Activated naive CD8-positive, alpha-beta T cell treated with anti-CD3 and anti-CD28 coated beads, Interleukin-2, amount 50 U/mL, for 24 hours (primary cell): ENCODE results near the gene ZNF629.
"Not testable (repeated sequence)": the region's sequence is repeated elsewhere in the genome, so short reads cannot be mapped to it uniquely, and the experiment has no call there.

ENCODE experiments used
- ATAC-seq: fragments of 150-1000 bp; cut with Tn5 transposase; one replicate; pipeline ENCODE4 v1.10.0; 2021
- DNase-seq: peaks from one replicate; pipeline ENCODE4 v3.0.0; 2021
- H3K27ac Mint-ChIP-seq: one replicate; pipeline ENCODE4 v1.8.0; 2021; ENCODE audit warnings: mild to moderate bottlenecking, mixed read lengths
- H3K27me3 Mint-ChIP-seq: one replicate; pipeline ENCODE4 v1.8.0; 2021; ENCODE audit warnings: mixed read lengths
- H3K36me3 Mint-ChIP-seq: one replicate; pipeline ENCODE4 v1.8.0; 2021; ENCODE audit warnings: low read depth, mixed read lengths
- H3K4me1 Mint-ChIP-seq: one replicate; pipeline ENCODE4 v1.8.0; 2021; ENCODE audit warnings: mixed read lengths
- H3K4me3 Mint-ChIP-seq: one replicate; pipeline ENCODE4 v1.8.0; 2021; ENCODE audit warnings: mild to moderate bottlenecking, moderate library complexity, mixed read lengths
- H3K9me3 Mint-ChIP-seq: one replicate; pipeline ENCODE4 v1.8.0; 2021; ENCODE audit warnings: mixed read lengths

Gene ZNF629

DNA sequence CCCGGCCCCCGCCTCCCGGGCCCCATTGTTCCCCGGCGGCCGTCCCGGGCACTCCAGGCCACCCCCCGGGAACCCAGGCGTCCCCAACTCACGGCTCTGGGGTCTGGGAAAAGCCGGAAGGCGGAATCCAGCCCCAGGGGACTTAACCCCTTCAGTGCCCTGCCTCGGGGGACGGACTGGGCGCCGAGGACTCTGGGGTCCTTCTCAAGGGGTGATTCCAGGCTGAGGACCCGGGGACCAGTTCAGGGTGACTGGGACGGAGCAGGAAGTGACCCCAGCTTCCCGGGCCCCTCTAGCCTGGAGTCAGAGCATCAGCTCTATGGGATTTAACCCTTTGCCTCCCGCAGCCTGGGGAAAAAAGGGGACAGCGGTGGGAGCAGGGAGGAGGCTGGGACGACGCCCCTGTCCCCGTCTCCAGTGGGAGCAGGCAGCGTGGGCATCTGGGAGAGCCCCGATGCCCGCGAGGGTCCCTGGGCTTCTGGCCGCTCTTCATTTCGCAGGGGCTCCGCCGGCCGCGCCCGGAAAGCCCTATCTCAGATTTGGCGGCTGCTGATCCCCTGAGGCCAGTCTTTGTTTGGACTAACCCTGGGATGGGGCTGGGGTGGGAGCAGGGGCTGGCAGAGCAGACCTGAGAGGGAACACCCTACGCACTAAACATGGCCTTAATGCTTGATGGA lies at the start of gene ZNF629:
Gene ZNF629 (minus strand): TSS at position 270 of the 677 bp plus-strand sequence. CDS start 2,723 bp downstream, outside the sequence.
- H3K9me3 Mint-ChIP-seq: no peaks in the 10 kb centered on the region
- peak within 1 kb of the TSS; percentile 19 for H3K27ac Mint-ChIP-seq
- H3K27me3 Mint-ChIP-seq: peaks cover 4% of the 10 kb centered on the region
- no peaks in the 10 kb centered on the region for H3K36me3 Mint-ChIP-seq
- H3K4me1 Mint-ChIP-seq: peaks cover 7% of the 10 kb centered on the region
- DNase-seq (peak; percentile 32), ATAC-seq (peak; percentile 20)
- H3K4me3 Mint-ChIP-seq: peak within 1 kb of the TSS; percentile 79

DNA sequence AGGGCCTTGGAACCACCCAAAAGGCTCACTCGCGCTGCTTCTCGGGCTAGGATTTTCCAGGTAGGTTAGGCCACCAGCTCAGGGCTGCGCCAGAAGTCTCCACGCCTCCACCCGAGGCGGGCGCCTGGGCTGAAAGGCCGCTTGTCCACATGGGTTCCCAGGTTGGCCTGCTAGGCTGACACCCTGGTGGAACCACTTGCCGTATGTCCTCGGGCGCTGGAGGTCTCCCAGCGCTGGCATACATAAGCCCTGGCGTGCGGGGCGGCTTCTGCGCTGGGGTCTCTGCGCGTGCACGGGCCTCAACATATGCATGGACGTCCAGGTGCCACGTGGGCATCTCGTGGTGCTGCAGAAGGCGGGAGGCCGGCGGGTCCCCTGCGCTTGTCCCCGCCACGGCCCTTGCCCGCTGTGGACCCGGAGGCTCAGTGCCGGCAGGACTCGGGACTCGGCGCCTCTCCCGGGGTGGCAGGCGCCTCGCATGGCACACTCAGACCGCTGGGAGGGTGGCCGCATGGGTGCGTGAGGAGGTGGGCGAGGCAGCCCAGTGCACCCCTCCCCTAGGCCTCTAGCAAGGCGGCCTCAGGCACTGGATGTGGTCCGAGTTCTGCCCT lies 47.2 kb upstream of the ZNF629 start:
- H3K9me3 Mint-ChIP-seq: no peaks in the 10 kb centered on the region
- H3K4me3 Mint-ChIP-seq: no peak overlapping the region

DNA sequence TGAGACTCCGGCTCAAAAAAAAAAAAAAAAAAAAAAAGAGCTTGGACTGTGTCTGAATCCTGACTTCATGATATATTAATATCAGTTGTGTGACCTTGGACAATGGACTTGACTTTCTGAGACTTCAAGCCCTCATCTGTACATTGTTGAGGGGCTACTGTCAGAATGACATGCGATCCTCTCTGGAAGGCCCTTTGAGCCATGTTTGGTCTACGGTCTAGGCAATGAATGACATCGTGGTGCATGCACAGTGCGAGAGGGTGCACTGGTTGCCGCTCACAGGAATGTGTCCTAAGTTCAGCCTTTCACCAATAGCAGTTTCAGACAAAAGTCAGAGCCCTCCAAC lies 43.0 kb upstream of the ZNF629 start:
- ATAC-seq (no peak), DNase-seq (no peak)
- Mint-ChIP-seq H3K27ac (no peak overlapping the region), H3K27me3 (peaks cover 2% of the 10 kb centered on the region), H3K4me3 (no peak overlapping the region), H3K4me1 (no peaks in the 10 kb centered on the region), H3K9me3 (no peaks in the 10 kb centered on the region), H3K36me3 (no peaks in the 10 kb centered on the region)

More for the DNA sequence above, 47.2 kb upstream of the ZNF629 start:
- ATAC-seq: no peak
- Mint-ChIP-seq H3K27me3 (no peaks in the 10 kb centered on the region), H3K36me3 (no peaks in the 10 kb centered on the region), H3K4me1 (no peaks in the 10 kb centered on the region), H3K27ac (no peak overlapping the region)
- no peak for DNase-seq

DNA sequence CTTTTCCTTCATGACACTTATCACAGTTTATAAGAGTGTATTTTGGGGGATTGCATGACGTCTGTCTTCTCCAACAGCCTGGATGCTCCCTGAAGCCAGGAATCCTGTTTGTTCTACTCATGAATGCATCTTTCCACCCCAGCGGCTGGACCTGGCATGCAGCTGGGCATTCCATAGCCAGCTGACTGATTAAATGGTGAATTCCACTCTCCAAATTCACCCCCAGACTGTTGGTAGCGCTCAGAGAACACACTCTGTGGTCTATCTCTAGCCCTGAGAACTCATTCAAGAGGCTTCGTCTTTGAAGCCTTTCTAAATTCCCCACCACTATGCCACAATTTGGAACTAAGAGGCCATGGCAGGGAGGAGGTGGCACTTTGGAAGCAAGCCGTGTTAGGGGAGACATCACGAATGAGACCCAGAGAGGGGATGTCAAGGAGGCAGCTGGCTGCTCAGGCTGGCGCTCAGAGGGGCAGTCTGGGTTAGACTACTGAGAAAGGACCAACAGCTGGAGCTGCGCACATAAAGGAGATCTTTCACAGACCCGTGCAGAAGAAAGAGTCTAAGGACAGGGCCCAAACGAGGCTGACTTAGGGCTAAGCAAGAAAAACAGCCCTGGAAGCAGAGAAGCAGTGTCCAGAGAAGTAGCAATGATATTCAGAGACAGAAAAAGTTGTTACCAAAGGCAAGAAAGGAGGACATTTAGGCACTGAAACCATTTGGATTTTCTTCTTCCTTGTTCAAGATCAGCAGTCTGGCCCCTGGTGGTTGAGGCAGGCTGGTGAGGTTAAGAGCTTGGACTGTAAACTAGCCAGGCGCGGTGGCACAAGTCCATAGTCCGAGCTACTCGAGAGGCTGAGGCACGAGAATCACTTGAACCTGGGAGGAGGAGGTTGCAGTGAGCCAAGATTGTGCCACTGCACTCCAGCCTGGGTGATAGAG lies 42.4 kb upstream of the ZNF629 start:
- Mint-ChIP-seq H3K4me1 (no peaks in the 10 kb centered on the region), H3K36me3 (no peaks in the 10 kb centered on the region), H3K9me3 (no peaks in the 10 kb centered on the region), H3K27me3 (peaks cover 2% of the 10 kb centered on the region), H3K27ac (no peak overlapping the region), H3K4me3 (no peak overlapping the region)
- ATAC-seq (no peak), DNase-seq (no peak)

DNA sequence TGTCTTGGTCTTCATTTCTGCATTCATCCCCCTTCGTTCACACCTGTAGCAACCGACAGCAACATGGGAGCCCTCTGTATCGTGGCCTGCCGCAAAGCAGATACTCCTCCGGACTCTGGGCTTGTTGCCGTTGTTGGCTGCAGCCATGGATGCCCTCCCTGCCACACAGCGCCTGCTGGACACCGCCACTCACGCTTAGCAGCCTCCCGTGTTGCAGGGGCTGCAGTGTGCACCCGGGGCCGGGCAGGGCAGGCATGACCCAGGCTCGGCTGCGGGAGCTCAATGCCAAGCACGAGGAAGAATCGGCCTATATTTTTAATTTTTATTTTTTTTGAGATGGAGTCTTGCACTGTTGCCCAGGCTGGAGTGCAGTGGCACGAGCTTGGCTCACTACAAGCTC lies 34.9 kb upstream of the ZNF629 start:
- Mint-ChIP-seq H3K4me3 (no peak overlapping the region), H3K9me3 (no peaks in the 10 kb centered on the region), H3K27me3 (peaks cover 2% of the 10 kb centered on the region), H3K36me3 (no peaks in the 10 kb centered on the region), H3K4me1 (no peaks in the 10 kb centered on the region), H3K27ac (no peak overlapping the region)
- no peak for DNase-seq
- no peak for ATAC-seq

DNA sequence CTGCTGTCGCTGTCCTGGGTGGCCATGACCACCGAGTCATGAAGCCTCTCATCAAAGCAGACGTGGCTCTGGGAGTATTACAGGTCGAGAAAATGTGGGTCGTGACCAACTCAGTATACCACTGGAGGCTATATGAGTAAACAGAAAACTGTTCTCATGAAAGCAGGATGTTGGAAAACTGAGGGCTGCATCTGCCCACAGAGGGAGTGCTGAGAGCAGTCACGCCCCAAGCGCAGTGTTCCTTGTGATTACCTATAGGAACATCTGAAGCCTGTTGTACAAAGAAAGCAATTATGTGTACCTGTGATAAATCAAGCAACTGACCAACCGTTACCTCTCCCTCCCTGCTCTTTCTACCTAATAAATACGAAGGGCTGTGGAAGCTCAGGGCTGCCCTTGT lies 34.4 kb upstream of the ZNF629 start:
- H3K27me3 Mint-ChIP-seq, H3K4me1 Mint-ChIP-seq, H3K27ac Mint-ChIP-seq, DNase-seq, H3K4me3 Mint-ChIP-seq, H3K9me3 Mint-ChIP-seq, H3K36me3 Mint-ChIP-seq, ATAC-seq: not testable (repeated sequence)

DNA sequence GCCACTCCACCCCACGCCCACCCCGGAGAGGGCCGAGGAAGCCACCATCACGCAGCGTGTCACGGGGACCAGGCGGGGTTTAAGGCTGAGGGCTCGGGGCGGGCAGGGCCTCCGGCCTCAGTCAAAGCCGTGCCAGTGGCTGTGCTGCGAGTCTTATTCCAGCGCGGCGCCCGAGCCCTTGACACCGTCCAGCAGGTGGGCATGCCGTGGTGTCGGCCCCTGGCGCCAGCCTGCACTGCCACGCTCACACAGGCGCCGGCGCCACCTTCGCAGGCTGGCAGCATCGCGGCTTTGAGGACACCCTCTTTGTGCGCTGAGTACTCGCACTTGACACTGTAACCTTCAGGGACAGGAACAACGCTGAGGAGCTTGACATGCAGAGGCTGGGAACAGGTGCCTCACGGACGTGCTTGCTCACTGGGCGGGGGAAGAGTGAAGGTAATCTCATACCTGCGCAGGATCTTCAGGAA lies 34.0 kb upstream of the ZNF629 start:
- Mint-ChIP-seq H3K9me3 (no peaks in the 10 kb centered on the region), H3K36me3 (no peaks in the 10 kb centered on the region), H3K4me3 (no peak overlapping the region), H3K4me1 (no peaks in the 10 kb centered on the region), H3K27ac (no peak overlapping the region), H3K27me3 (no peaks in the 10 kb centered on the region)
- ATAC-seq (no peak), DNase-seq (no peak)

DNA sequence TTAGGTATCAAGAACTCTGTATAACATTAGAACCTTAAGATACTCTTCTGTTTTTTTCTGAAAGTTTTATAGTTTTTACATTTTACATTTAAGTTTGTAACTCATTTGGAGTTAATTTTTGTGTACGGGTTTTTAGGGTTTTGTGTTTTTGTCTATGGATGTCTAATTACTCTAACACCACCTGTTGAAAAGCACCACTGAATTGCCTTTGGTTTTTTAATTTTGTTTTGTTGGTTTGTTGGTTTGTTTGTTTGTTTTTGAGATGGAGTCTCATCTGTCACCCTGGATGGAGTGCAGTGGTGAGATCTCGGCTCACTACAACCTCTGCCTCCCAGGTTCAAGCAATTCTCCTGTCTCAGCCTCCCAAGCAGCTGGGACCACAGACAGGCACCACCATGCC lies 29.8 kb upstream of the ZNF629 start:
- Mint-ChIP-seq H3K4me1 (peaks cover 13% of the 10 kb centered on the region), H3K9me3 (no peaks in the 10 kb centered on the region), H3K27ac (no peak overlapping the region), H3K27me3 (no peaks in the 10 kb centered on the region), H3K4me3 (no peak overlapping the region), H3K36me3 (no peaks in the 10 kb centered on the region)
- ATAC-seq: no peak
- no peak for DNase-seq

DNA sequence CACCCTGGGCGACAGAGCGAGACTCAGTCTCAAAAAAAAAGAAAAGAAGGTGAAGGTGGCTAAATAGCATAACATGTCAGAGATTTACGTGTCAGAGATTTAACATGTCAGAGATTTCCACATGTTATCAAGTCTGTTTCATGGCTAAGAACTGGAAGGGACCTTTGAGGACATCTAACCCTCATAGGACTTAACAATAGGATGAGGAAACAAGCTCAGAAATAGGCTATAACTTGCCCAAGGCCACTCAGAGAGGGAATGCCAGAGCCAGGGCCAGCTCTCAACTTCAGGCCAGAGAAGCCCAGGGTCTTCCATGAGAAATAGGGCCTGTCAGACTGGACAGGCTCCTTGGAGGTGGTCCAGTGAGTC lies 26.8 kb upstream of the ZNF629 start:
- ATAC-seq: peak; percentile 1
- no peak for DNase-seq
- peak overlapping the region; percentile 84 for H3K27ac Mint-ChIP-seq
- H3K4me1 Mint-ChIP-seq: peaks cover 13% of the 10 kb centered on the region
- H3K4me3 Mint-ChIP-seq: peak overlapping the region; percentile 83
- H3K36me3 Mint-ChIP-seq: no peaks in the 10 kb centered on the region
- no peaks in the 10 kb centered on the region for H3K9me3 Mint-ChIP-seq
- no peaks in the 10 kb centered on the region for H3K27me3 Mint-ChIP-seq

DNA sequence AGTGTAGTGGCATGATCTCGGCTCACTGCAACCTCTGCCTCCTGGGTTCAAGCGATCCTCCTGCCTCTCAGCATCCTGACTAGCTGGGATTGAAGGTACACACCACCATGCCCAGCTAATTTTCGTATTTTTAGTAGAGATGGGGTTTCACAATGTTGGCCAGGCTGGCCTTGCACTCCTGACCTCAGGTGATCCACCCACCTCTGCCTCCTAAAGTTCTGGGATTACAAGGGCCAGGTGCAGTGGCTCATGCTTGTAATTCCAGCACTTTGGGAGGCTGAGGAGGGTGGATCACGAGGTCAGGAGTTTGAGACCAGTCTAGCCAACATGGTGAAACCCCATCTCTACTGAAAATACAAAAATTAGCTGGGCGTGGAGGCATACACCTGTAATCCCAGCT lies 22.7 kb upstream of the ZNF629 start:
- H3K4me1 Mint-ChIP-seq: peaks cover 27% of the 10 kb centered on the region
- ATAC-seq, H3K27ac Mint-ChIP-seq, H3K27me3 Mint-ChIP-seq, DNase-seq, H3K36me3 Mint-ChIP-seq, H3K9me3 Mint-ChIP-seq, H3K4me3 Mint-ChIP-seq: not testable (repeated sequence)

DNA sequence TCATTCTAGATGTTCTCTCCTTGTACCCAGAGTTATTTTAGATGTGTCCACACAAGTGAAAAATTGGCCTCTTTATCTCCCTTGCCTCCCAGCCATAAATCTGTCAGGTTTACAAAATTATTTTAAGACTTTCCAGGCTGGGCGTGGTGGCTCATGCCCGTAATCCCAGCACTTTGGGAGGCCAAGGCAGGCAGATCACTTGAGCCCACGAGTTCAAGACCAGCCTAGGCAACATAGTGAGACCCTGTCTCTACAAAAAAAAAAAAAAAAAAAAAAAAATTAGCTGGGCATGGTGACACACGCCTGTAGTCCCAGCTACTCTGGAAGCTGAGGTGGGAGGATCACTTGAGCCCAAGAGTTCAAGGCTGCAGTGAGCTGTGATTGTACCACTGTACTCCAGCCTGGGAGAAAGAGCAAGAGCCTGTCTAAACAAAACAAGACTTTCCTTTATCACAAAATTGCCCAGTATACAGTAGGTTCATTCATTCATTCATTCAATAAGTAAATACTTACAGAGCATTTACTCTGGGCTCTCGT lies 22.0 kb upstream of the ZNF629 start:
- H3K27me3 Mint-ChIP-seq: not testable (repeated sequence)

DNA sequence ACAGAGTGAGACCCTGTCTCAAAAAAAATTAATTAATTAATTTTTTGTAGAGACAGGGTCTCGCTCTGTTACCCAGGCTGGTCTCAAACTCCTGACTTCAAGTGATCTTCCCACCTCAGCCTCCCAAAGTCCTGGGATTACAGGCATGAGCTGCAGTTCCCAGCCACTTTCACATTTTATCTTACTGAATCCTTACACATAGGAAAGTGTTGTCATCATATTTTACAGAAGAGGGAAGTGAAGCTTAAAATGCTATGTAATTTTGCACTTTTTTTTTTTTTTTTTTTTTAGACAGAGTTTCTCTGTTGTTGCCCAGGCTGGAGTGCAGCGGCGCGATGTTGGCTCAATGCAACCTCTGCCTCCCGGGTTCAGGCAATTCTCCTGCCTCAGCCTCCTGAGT lies 21.1 kb upstream of the ZNF629 start:
- ATAC-seq (no peak), DNase-seq (no peak)
- H3K27me3 Mint-ChIP-seq: peaks cover 1% of the 10 kb centered on the region
- H3K27ac Mint-ChIP-seq: no peak overlapping the region
- peaks cover 18% of the 10 kb centered on the region for H3K4me1 Mint-ChIP-seq
- no peaks in the 10 kb centered on the region for H3K9me3 Mint-ChIP-seq
- H3K4me3 Mint-ChIP-seq: no peak overlapping the region
- no peaks in the 10 kb centered on the region for H3K36me3 Mint-ChIP-seq

More for the DNA sequence above, 22.0 kb upstream of the ZNF629 start:
- H3K36me3 Mint-ChIP-seq, DNase-seq, H3K27ac Mint-ChIP-seq, H3K9me3 Mint-ChIP-seq, H3K4me3 Mint-ChIP-seq, ATAC-seq: not testable (repeated sequence)
- H3K4me1 Mint-ChIP-seq: peaks cover 23% of the 10 kb centered on the region

DNA sequence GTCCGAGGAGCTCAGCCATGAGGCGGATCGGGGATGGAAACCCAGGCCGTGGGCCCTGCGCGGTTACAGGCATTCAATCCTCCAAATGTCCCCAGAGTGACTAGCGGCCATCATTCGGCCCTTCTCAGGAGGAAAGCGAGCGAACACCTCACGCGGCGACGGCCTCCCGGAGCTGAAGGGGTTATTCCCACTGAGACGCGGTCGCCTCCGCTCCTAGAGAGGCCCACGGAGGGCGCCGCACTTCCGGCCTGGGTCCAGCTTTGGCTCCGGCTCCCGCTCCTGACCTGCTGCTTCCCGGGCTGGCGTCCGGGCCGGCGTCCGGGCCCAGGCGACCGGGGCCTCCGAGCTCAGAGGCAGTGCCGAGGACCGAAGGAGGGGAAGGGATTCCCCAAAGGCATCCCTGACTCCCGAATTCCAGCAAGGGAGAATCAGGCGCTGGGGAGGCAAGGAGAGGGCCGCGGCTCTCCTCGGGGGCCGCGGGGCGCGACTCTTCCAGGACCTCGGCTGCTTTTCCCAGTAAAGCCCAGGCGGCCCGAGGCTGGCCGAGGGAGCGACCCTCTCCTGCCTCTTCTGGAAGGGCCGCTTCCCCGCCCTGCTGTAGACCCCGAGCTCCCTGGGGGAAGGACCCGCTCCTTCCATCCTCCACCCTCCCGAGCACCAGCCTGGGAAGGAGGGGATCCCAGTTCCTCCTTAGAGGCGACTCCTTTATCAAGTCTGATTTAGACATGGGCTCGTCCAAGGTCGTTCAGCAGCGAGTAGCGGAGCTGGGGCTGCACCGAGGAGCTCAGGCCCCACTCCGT lies 18.6 kb upstream of the ZNF629 start:
- peak; percentile 77 for ATAC-seq
- Mint-ChIP-seq H3K36me3 (no peaks in the 10 kb centered on the region), H3K4me3 (peak overlapping the region; percentile 66), H3K4me1 (peaks cover 18% of the 10 kb centered on the region), H3K27me3 (peaks cover 1% of the 10 kb centered on the region), H3K27ac (peak overlapping the region; percentile 78), H3K9me3 (no peaks in the 10 kb centered on the region)
- DNase-seq: peak; percentile 61

DNA sequence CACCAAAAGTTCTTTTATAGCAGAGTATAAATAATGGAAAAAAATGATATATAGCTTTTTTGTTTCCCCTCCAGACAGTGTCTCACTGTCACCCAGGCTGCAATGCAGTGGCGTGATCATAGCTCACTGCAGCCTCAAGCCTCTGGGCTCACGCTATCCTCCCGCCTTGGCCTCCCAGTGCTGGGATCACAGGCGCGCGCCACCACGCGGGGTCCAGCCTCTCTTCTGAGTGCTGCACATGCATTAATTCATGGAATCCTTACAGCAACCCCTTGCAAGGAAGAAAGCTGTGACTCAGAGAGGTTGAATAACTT lies 18.0 kb upstream of the ZNF629 start:
- Mint-ChIP-seq H3K27me3 (peaks cover 1% of the 10 kb centered on the region), H3K9me3 (no peaks in the 10 kb centered on the region), H3K4me1 (peaks cover 18% of the 10 kb centered on the region), H3K27ac (peak overlapping the region; percentile 76), H3K4me3 (peak overlapping the region; percentile 66), H3K36me3 (no peaks in the 10 kb centered on the region)
- ATAC-seq: peak; percentile 48
- peak; percentile 41 for DNase-seq
